Vagina (tissue), 2 donors: ENCODE data around the gene ZNF154.

Experiments used
- POLR2A ChIP-seq, 2 donors: fragments of 450-650 bp; IDR thresholded peaks; one replicate each; pipeline ENCODE4 v1.6.1; 2017; ENCODE audit warnings: antibody characterized with exemption in 2 of 2, mild to moderate bottlenecking in 2 of 2, moderate library complexity in 2 of 2
- POLR2AphosphoS5 ChIP-seq, 2 donors: sonication (generic); formaldehyde crosslinking; IDR thresholded peaks; one replicate each; pipeline ENCODE4 v1.9.0; 2017; ENCODE audit warnings: antibody characterized with exemption in 2 of 2, mild to moderate bottlenecking in 2 of 2, low read depth in 1 of 2; ENCODE audit not compliant: insufficient read depth in 1 of 2
- TF ChIP-seq, protein P1 (sequence below), 3 experiments: fragments of 450-650 bp in 2 of 3; fragments of 200-600 bp in 1 of 3; sonication (generic) in 1 of 3; IDR thresholded peaks; one replicate each; pipeline ENCODE4 v1.5.1; 2017 to 2019; ENCODE audit warnings: antibody characterized with exemption in 3 of 3, mild to moderate bottlenecking in 2 of 3, moderate library complexity in 2 of 3

DNA sequence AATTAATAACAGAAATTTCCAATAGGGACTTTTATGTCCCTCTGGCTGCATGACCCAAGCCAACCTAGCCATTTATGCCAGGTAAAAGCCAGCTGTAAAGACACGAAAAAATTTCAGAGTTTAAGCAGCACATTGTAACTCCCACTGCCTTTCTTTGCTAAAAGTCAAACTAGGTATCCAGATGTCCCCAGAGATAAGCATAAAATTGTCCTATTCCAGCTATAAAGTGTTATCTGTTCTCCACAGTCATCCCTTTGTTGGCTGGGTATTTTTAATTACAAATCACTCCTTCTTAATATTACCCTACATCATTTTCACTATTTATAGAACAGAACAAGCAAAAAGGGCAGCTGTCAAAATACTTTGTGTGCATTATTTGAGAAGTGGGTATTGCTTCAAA lies 3.2 kb upstream of the ZNF154 start:
- TF ChIP-seq, protein P1, sequence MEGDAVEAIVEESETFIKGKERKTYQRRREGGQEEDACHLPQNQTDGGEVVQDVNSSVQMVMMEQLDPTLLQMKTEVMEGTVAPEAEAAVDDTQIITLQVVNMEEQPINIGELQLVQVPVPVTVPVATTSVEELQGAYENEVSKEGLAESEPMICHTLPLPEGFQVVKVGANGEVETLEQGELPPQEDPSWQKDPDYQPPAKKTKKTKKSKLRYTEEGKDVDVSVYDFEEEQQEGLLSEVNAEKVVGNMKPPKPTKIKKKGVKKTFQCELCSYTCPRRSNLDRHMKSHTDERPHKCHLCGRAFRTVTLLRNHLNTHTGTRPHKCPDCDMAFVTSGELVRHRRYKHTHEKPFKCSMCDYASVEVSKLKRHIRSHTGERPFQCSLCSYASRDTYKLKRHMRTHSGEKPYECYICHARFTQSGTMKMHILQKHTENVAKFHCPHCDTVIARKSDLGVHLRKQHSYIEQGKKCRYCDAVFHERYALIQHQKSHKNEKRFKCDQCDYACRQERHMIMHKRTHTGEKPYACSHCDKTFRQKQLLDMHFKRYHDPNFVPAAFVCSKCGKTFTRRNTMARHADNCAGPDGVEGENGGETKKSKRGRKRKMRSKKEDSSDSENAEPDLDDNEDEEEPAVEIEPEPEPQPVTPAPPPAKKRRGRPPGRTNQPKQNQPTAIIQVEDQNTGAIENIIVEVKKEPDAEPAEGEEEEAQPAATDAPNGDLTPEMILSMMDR (IDR thresholded peaks at IDR 0.05) = no peak
- no peak for TF ChIP-seq POLR2AphosphoS5 (IDR thresholded peaks at IDR 0.05; ENCODE audit: insufficient read depth in 1 of 2, low read depth in 1 of 2)
- TF ChIP-seq POLR2A (IDR thresholded peaks at IDR 0.05) = no peak
